Subcutaneous abdominal adipose tissue (tissue), 5 donors: ENCODE results near the gene HAVCR2.
"Not testable (repeated sequence)": the region's sequence is repeated elsewhere in the genome, so short reads cannot be mapped to it uniquely, and the experiment has no call there.

ENCODE experiments used
- H3K27ac ChIP-seq: one replicate; pipeline ENCODE4 v1.7.0; 2013; ENCODE audit warnings: low read depth, mild to moderate bottlenecking, inconsistent platforms, low read length, moderate library complexity
- H3K27me3 ChIP-seq, 5 donors: one replicate each; pipeline ENCODE4 v1.7.0; 2013; ENCODE audit warnings: low read length in 5 of 5, inconsistent platforms in 1 of 5; ENCODE audit not compliant: control insufficient read depth in 5 of 5, insufficient read depth in 4 of 5
- H3K36me3 ChIP-seq, 5 donors: one replicate each; pipeline ENCODE4 v1.7.0; 2013; ENCODE audit warnings: low read length in 5 of 5; ENCODE audit not compliant: control insufficient read depth in 5 of 5, insufficient read depth in 5 of 5
- H3K4me1 ChIP-seq, 5 donors: one replicate each; pipeline ENCODE4 v1.7.0; 2013; ENCODE audit warnings: low read length in 5 of 5, mild to moderate bottlenecking in 3 of 5, moderate library complexity in 1 of 5; ENCODE audit not compliant: control insufficient read depth in 5 of 5, insufficient read depth in 5 of 5
- H3K4me3 ChIP-seq, 5 donors: one replicate each; pipeline ENCODE4 v1.7.0; 2013; ENCODE audit warnings: low read length in 5 of 5, low read depth in 1 of 5
- H3K9ac ChIP-seq, 5 donors: one replicate each; pipeline ENCODE4 v1.7.0; 2013; ENCODE audit warnings: low read length in 5 of 5, mild to moderate bottlenecking in 4 of 5, moderate library complexity in 3 of 5
- H3K9me3 ChIP-seq, 5 donors: one replicate each; pipeline ENCODE4 v1.7.0; 2013; ENCODE audit warnings: low read length in 5 of 5; ENCODE audit not compliant: control insufficient read depth in 5 of 5
- donor health status: healthy.
- donor health status: healthy.
- donor health status: healthy.
- donor health status: healthy.
- donor health status: healthy.

The HAVCR2 gene

DNA sequence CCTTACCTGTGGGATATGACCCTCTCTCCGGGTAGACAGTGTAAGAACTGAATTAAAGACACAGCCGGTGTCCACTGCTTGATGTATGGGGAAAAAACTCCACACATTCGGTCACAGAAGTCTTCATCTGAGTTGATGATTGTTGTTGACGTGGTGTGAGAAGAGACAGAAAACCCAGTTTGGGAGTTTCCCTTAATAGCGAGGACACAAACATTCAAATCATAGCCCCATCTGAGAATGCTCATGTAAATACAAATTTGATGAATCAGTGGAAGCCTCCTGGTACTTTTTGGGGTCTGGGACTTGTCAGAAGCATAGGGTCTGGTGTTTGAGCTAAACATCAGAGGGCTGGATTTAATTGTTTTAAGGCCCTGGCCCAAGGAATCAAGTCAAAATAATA is 60.9 kb downstream of the HAVCR2 start:
- Histone ChIP-seq H3K4me1 (no peaks in the 10 kb centered on the region), H3K9me3 (no peaks in the 10 kb centered on the region), H3K36me3 (no peaks in the 10 kb centered on the region), H3K9ac (no peak overlapping the region), H3K27me3 (no peaks in the 10 kb centered on the region), H3K4me3 (no peak overlapping the region), H3K27ac (no peak overlapping the region)

DNA sequence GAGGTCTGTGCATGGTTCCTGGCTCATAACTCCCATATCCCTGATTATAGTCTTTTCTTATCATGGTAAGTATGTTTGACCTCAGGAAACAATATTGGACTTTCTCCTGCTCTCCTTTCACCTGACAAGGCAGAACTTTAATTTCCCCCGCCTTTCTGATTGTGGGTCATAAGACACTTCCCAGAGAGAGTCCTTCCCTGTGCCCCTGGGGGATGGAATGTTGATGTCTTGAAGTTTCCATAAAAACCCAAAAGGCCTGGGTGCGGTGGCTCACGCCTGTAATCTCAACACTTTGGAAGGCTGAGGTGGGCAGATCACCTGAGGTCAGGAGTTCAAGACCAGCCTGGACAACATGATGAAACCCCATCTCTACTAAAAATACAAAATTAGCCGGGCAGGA is 61.8 kb downstream of the HAVCR2 start:
- H3K9ac ChIP-seq, H3K4me3 ChIP-seq, H3K36me3 ChIP-seq, H3K9me3 ChIP-seq, H3K27me3 ChIP-seq, H3K4me1 ChIP-seq, H3K27ac ChIP-seq: not testable (repeated sequence)

DNA sequence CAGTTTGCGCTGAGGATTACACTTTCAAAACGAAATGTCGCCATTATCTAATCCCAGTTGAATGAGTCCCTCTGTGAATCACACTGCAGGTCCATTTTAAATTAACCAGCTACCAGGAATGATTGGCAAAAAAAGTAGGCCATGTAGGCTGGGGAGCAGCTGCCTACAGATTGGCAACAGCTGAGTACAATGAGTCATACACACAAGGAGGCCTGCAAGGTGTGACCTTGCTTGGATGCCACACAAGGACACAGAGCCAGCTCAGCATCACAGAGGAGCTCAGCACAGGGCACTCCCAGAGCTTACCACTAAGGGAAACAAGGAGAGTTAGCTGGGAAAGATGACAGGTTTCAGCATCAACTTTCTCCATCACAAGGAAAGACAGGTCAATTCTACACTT is 62.8 kb downstream of the HAVCR2 start:
- Histone ChIP-seq H3K9me3 (no peaks in the 10 kb centered on the region), H3K4me3 (no peak overlapping the region), H3K27ac (no peak overlapping the region), H3K36me3 (no peaks in the 10 kb centered on the region), H3K9ac (no peak overlapping the region), H3K27me3 (no peaks in the 10 kb centered on the region), H3K4me1 (no peaks in the 10 kb centered on the region)

DNA sequence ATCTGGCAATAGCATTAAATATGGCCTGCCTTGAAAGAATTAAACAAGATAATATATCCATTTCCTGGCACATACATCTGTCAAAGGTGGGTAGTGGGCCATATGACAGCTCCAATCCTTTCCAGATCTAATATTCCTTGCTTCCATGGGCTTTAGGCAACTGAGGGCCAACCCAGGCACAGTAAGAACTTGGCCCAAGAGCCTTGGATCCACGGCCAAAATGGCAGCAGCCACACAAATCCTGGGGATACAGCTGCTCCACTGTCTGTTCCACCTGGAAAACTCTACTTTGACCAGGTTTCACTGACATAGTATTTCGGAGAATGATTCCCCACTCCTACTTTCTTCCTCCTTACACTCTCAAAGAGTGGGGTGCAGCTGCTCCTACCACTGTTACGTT is 63.2 kb downstream of the HAVCR2 start:
- no peaks in the 10 kb centered on the region for H3K36me3 ChIP-seq
- no peak overlapping the region for H3K9ac ChIP-seq
- H3K4me1 ChIP-seq = no peaks in the 10 kb centered on the region
- no peak overlapping the region for H3K27ac ChIP-seq
- no peaks in the 10 kb centered on the region for H3K27me3 ChIP-seq
- no peak overlapping the region for H3K4me3 ChIP-seq
- no peaks in the 10 kb centered on the region for H3K9me3 ChIP-seq

DNA sequence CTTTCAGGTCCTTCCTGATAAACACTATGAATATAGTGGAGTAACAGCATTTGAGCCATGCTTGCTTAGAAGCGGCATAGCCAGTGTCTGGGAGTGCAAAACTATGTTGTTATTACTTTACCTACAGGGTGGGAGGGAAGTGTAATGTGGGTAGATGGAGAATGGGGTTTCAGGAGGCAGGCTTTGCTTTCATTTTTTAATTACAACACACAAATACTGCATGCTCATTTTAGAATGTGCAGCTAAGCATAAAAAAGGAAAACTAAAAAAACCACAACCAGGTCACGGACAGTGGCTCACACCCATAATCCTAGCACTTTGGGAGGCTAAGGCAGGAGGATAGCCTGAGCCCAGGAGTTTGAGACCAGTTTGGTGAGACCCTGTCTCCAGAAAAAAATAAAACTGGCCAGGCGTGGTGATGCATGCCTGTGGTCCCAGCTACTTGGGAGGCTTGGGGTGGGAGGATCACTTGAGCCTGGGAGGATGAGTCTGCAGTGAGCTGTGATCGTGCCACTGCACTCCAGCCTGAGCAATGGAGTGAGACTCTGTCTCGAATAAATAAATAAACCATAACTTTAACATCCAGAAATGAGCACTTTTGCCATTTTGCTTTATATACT is 70.2 kb downstream of the HAVCR2 start:
- H3K4me3 ChIP-seq = no peak overlapping the region
- no peaks in the 10 kb centered on the region for H3K4me1 ChIP-seq
- no peak overlapping the region for H3K27ac ChIP-seq
- no peaks in the 10 kb centered on the region for H3K9me3 ChIP-seq
- no peak overlapping the region for H3K9ac ChIP-seq
- no peaks in the 10 kb centered on the region for H3K27me3 ChIP-seq
- no peaks in the 10 kb centered on the region for H3K36me3 ChIP-seq
